ENCODE results near the gene DNPEP.

GRCh38 chr2:219402665-219403515 lies 15.2 kb upstream of the DNPEP start:
- TF ChIP-seq CTCF (IDR thresholded peaks at IDR 0.05; ENCODE audit: low read length) (peak; percentile 86), EZH2 (IDR thresholded peaks at IDR 0.05; ENCODE audit: borderline replicate concordance, low read length) (no peak)
